Measurements from ENCODE around the gene PTPN13. TPM values are rescaled to one million over a fixed set of nuclear protein-coding genes. Genes with fewer than 3 reads are reported as not detected.

Gene PTPN13
- total RNA-seq, 1 experiment from 2014 or later: 107 TPM

DNA sequence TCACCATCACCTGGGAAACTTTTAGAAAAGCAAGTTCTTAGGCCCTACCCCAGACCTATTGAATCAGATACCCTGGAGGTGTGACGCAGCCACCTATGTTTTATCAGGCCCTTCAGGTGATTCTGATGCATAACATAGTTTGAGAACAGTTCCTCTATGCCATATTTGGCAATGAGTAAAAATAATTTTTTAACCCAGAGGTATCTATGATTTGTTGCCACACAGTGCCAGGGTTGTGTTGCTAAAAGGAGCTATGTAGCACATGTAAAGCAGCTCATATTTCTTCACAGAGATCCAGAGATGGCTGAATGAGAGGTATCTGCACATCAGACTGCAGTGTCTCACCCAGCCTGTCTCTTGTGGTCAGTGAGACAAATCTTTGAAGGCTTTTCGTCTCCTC is 85.3 kb downstream of the PTPN13 start:
- BruUV-seq (replicated peaks): no TSS peak
- POLR2A ChIA-PET (ENCODE audit: low non-redundant PET): no interaction called here
- intact Hi-C loops (cut with micrococcal nuclease; ENCODE audit: unreplicated experiment): no loop called here
- no peak overlapping the region for H3K27ac ChIP-seq (ENCODE audit: low read depth, low read length, poor library complexity, severe bottlenecking)
- no peak overlapping the region for H3K4me3 ChIP-seq (ENCODE audit: low read depth, low read length, poor library complexity, severe bottlenecking)
- peaks cover 9% of the 10 kb centered on the region for H3K36me3 ChIP-seq (ENCODE audit: insufficient read depth, low read length, poor library complexity, severe bottlenecking)
- no peak for DNase-seq (ENCODE audit: low spot score)
- H3K9me3 ChIP-seq (ENCODE audit: low read depth, low read length, poor library complexity, severe bottlenecking): no peaks in the 10 kb centered on the region
- peaks cover 13% of the 10 kb centered on the region for H3K4me1 ChIP-seq (ENCODE audit: insufficient read depth, low read length, poor library complexity, severe bottlenecking)
- CTCF ChIA-PET: no interaction called here
- TF ChIP-seq, protein P1, sequence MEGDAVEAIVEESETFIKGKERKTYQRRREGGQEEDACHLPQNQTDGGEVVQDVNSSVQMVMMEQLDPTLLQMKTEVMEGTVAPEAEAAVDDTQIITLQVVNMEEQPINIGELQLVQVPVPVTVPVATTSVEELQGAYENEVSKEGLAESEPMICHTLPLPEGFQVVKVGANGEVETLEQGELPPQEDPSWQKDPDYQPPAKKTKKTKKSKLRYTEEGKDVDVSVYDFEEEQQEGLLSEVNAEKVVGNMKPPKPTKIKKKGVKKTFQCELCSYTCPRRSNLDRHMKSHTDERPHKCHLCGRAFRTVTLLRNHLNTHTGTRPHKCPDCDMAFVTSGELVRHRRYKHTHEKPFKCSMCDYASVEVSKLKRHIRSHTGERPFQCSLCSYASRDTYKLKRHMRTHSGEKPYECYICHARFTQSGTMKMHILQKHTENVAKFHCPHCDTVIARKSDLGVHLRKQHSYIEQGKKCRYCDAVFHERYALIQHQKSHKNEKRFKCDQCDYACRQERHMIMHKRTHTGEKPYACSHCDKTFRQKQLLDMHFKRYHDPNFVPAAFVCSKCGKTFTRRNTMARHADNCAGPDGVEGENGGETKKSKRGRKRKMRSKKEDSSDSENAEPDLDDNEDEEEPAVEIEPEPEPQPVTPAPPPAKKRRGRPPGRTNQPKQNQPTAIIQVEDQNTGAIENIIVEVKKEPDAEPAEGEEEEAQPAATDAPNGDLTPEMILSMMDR (conservative IDR thresholded peaks at IDR 0.05; ENCODE audit: low read depth, low read length): no peak
- TF ChIP-seq EZH2 (IDR thresholded peaks at IDR 0.05; ENCODE audit: borderline replicate concordance, low read depth, low read length, poor library complexity, severe bottlenecking): no peak
- H3K27me3 ChIP-seq (replicated peaks; ENCODE audit: insufficient read depth, low read depth, low read length, poor library complexity): no peaks in the 10 kb centered on the region

DNA sequence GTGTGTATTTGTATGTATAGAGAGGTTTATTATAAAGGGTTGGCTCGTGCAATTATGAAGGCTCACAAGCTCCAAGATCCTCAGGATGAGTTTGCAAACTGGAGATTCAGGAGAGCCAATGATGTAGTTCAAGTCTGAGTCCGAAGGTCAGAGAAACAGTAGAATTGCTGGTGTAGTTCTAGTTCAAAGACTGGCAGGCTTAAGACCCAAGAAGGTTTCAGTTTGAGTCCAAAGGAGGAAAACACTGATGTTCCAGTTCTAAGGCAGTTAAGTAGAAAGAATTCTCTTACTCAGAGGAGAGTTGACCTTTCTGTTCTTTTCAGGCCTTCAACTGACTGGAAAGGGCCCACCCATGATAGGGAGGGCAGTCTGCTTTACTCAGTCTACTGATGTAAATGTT is 89.1 kb downstream of the PTPN13 start:
- CTCF ChIA-PET: no interaction called here
- BruUV-seq (replicated peaks): no TSS peak

DNA sequence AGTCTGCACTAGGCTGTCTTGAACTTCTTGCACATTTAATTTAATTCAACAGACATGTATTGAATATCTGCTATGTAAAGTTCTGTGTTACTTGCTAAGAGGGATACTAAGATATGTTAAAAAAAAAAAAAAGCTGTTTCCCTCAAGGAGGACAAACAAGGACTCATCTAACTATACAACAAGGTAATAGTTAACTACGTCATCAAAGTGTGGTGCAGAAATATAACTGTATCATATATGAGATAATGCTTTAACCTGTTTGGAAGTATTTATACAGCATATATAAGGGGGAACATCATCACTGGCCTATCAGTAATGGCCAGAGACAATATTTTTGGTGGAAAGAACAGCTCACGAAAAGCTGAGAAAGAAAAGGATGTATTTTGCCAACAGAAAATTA is 89.9 kb downstream of the PTPN13 start:
- Histone ChIP-seq H3K4me3 (ENCODE audit: low read depth, low read length, poor library complexity, severe bottlenecking) (no peak overlapping the region), H3K27ac (ENCODE audit: low read depth, low read length, poor library complexity, severe bottlenecking) (no peak overlapping the region), H3K36me3 (ENCODE audit: insufficient read depth, low read length, poor library complexity, severe bottlenecking) (peaks cover 8% of the 10 kb centered on the region), H3K4me1 (ENCODE audit: insufficient read depth, low read length, poor library complexity, severe bottlenecking) (peaks cover 10% of the 10 kb centered on the region), H3K27me3 (replicated peaks; ENCODE audit: insufficient read depth, low read depth, low read length, poor library complexity) (no peaks in the 10 kb centered on the region), H3K9me3 (ENCODE audit: low read depth, low read length, poor library complexity, severe bottlenecking) (no peaks in the 10 kb centered on the region)
- ChIA-PET POLR2A (ENCODE audit: low non-redundant PET) (no interaction called here), CTCF (no interaction called here)
- intact Hi-C loops (cut with micrococcal nuclease; ENCODE audit: unreplicated experiment): no loop called here
- TF ChIP-seq EZH2 (IDR thresholded peaks at IDR 0.05; ENCODE audit: borderline replicate concordance, low read depth, low read length, poor library complexity, severe bottlenecking): no peak
- TF ChIP-seq, protein P1 (conservative IDR thresholded peaks at IDR 0.05; ENCODE audit: low read depth, low read length): no peak
- no peak for DNase-seq (ENCODE audit: low spot score)
- no TSS peak for BruUV-seq (replicated peaks)

More for the DNA sequence above, 89.1 kb downstream of the PTPN13 start:
- no peak for DNase-seq (ENCODE audit: low spot score)
- H3K4me3 ChIP-seq (ENCODE audit: low read depth, low read length, poor library complexity, severe bottlenecking): no peak overlapping the region
- H3K9me3 ChIP-seq (ENCODE audit: low read depth, low read length, poor library complexity, severe bottlenecking): no peaks in the 10 kb centered on the region
- peaks cover 10% of the 10 kb centered on the region for H3K4me1 ChIP-seq (ENCODE audit: insufficient read depth, low read length, poor library complexity, severe bottlenecking)
- H3K27ac ChIP-seq (ENCODE audit: low read depth, low read length, poor library complexity, severe bottlenecking): no peak overlapping the region
- intact Hi-C loops (cut with micrococcal nuclease; ENCODE audit: unreplicated experiment): no loop called here
- H3K36me3 ChIP-seq (ENCODE audit: insufficient read depth, low read length, poor library complexity, severe bottlenecking): no peaks in the 10 kb centered on the region
- no peaks in the 10 kb centered on the region for H3K27me3 ChIP-seq (replicated peaks; ENCODE audit: insufficient read depth, low read depth, low read length, poor library complexity)
- POLR2A ChIA-PET (ENCODE audit: low non-redundant PET): no interaction called here
- TF ChIP-seq, protein P1 (conservative IDR thresholded peaks at IDR 0.05; ENCODE audit: low read depth, low read length): no peak
- TF ChIP-seq EZH2 (IDR thresholded peaks at IDR 0.05; ENCODE audit: borderline replicate concordance, low read depth, low read length, poor library complexity, severe bottlenecking): no peak
